Measurements from ENCODE around the gene CRAT. TPM values are rescaled to one million over a fixed set of nuclear protein-coding genes. Genes with fewer than 3 reads are reported as not detected.
"Not testable (repeated sequence)": the region's sequence is repeated elsewhere in the genome, so short reads cannot be mapped to it uniquely, and the experiment has no call there.

CRAT gene
- total and polyA plus RNA-seq, 8 donors: 13.0 to 92.2 (median 29.2) TPM

DNA sequence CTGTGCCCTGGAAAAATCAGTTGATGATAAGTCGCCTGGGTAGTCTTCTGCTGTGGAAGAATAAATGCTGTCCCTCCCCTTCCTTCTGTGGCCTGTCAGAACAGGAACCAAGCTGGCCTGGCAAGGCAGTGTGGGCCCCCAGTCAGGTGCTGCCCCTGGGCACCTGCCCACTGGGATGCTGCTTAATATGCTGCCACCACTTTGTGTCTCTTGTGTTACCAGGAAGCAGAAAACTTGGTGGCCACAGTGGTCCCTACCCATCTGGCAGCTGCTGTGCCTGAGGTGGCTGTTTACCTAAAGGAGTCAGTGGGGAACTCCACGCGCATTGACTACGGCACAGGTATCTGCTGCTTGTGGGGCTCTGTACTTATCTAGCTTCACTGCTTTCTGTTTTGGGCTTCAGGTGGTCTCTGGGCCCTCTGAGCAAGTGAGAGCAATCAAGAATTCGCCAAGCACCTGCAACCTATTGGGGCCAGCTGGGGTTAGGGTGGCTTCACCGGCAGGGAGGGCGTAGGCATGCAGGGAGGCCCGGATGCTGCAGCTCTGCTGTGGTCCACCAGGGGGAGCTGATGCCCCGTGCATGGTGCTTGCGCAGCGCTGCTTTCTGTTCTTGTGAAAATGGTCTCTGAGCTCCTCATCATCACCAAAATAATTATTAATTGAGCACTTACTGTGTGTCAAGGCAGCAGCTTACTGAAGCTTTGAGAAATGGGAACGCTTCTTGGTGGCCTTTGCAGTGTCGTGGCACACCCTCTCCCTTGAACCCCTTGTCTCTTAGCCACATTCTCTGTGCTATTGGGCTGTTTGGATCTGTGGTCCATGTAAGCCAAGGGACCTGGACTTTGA, 20.9 kb upstream of the CRAT start:
- TF ChIP-seq, protein P1, sequence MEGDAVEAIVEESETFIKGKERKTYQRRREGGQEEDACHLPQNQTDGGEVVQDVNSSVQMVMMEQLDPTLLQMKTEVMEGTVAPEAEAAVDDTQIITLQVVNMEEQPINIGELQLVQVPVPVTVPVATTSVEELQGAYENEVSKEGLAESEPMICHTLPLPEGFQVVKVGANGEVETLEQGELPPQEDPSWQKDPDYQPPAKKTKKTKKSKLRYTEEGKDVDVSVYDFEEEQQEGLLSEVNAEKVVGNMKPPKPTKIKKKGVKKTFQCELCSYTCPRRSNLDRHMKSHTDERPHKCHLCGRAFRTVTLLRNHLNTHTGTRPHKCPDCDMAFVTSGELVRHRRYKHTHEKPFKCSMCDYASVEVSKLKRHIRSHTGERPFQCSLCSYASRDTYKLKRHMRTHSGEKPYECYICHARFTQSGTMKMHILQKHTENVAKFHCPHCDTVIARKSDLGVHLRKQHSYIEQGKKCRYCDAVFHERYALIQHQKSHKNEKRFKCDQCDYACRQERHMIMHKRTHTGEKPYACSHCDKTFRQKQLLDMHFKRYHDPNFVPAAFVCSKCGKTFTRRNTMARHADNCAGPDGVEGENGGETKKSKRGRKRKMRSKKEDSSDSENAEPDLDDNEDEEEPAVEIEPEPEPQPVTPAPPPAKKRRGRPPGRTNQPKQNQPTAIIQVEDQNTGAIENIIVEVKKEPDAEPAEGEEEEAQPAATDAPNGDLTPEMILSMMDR (IDR thresholded peaks at IDR 0.05): peak in 6 of 7 experiments; percentile 47 to 98 (median 97)
- TF ChIP-seq EP300 (IDR thresholded peaks at IDR 0.05) (no peak), POLR2AphosphoS5 (IDR thresholded peaks at IDR 0.05) (peak in 1 of 3 donors; percentile 72), POLR2A (IDR thresholded peaks at IDR 0.05) (no peak)
- Histone ChIP-seq H3K36me3 (peaks cover 15 to 92% (median 90%) of the 10 kb centered on the region in 4 donors), H3K9me3 (no peaks in the 10 kb centered on the region), H3K27me3 (no peaks in the 10 kb centered on the region), H3K4me3 (no peak overlapping the region), H3K4me1 (peaks cover 0 to 22% (median 14%) of the 10 kb centered on the region in 4 donors), H3K27ac (peak overlapping the region in 2 of 5 donors; percentile 42 to 54)
- 37 to 40% (median 39%) methylated on average over 13 of the region's 13 CpGs for WGBS, 5 donors
- DNase-seq: peak; percentile 85 to 91
- intact Hi-C loops (cut with DNase I; ENCODE audit: low total_unique reads): loop anchor here (10.0 kb wide), 1 partner anchor 653 kb away; no protein-coding TSS in a partner anchor

DNA sequence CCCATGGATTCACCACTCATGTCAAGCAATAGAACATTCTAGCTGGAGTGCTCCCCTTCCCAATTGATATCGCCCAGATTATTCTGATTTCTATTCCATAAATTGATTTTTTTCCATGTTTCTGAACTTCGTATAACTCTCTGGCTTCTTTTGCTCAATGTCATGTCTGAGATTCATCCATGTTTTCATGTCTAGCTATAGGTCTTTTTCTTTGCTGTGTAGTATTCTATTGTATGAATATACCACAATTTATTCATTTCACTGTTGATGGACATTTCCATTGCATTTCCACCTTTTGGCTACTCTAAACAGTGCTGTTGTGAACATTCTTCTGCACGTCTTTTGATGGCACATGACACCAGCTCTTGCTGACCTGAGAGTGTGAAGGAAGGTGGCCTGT, 20.2 kb upstream of the CRAT start:
- 64 to 81% (median 66%) methylated on average over 3 of the region's 3 CpGs for WGBS, 5 donors
- Histone ChIP-seq H3K27ac (no peak overlapping the region), H3K4me1 (peaks cover 0 to 23% (median 14%) of the 10 kb centered on the region in 4 donors), H3K4me3 (no peak overlapping the region), H3K9me3 (no peaks in the 10 kb centered on the region), H3K27me3 (no peaks in the 10 kb centered on the region), H3K36me3 (peaks cover 12 to 92% (median 85%) of the 10 kb centered on the region in 4 donors)
- intact Hi-C loops (cut with DNase I; ENCODE audit: low total_unique reads): loop anchor here (10.0 kb wide), 1 partner anchor 654 kb away; no protein-coding TSS in a partner anchor
- no peak for DNase-seq
- TF ChIP-seq EP300 (IDR thresholded peaks at IDR 0.05) (no peak), POLR2AphosphoS5 (IDR thresholded peaks at IDR 0.05) (no peak), POLR2A (IDR thresholded peaks at IDR 0.05) (no peak)
- TF ChIP-seq, protein P1 (IDR thresholded peaks at IDR 0.05): no peak

DNA sequence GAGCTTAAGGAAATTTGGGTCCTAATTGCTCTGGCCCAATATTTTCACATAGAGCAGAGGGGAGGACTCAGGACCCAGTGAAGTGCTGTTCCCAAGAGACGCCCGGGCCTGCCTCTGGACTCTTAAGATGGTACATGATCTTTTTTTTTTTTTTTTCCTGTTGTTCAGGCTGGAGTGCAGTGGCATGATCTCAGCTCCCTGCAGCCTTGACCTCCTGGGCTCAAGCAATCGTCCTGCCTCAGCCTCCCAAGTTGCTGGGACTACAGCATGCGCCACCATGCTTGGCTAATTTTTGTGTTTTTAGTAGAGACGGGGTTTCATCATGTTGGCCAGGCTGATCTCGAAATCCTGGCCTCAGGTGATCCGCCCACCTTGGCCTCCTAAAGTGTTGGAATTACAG, 19.7 kb upstream of the CRAT start:
- not testable (repeated sequence) for DNase-seq, H3K27ac ChIP-seq, H3K4me3 ChIP-seq, H3K27me3 ChIP-seq, H3K9me3 ChIP-seq
- intact Hi-C loops (cut with DNase I; ENCODE audit: low total_unique reads): loop anchor here (10.0 kb wide), 1 partner anchor 655 kb away; no protein-coding TSS in a partner anchor
- WGBS, 5 donors: 89 to 91% (median 91%) methylated on average over 7 of the region's 7 CpGs
- H3K4me1 ChIP-seq: peaks cover 0 to 23% (median 14%) of the 10 kb centered on the region in 4 donors
- peaks cover 7 to 92% (median 85%) of the 10 kb centered on the region in 4 donors for H3K36me3 ChIP-seq

DNA sequence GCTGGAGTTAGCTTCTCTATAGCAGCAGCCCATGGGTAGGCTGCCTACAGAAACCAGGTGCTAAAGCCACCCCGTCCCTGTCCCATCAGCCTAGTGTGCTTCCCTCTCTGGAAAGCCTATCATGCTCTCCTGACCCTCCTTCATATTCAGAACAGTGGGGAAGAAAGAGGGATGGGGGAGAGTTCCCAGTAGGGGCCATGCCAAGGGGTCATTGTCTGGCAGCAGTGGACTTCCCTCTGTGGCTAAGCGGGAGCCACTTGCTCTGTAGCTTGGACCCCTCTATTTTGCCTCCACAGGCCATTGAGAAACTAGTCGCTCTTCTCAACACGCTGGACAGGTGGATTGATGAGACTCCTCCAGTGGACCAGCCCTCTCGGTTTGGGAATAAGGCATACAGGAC, 18.1 kb upstream of the CRAT start:
- H3K27ac ChIP-seq: no peak overlapping the region
- intact Hi-C loops (cut with DNase I; ENCODE audit: low total_unique reads): no loop called here
- H3K4me3 ChIP-seq: no peak overlapping the region
- TF ChIP-seq POLR2AphosphoS5 (IDR thresholded peaks at IDR 0.05) (no peak), POLR2A (IDR thresholded peaks at IDR 0.05) (no peak), EP300 (IDR thresholded peaks at IDR 0.05) (no peak)
- TF ChIP-seq, protein P1 (IDR thresholded peaks at IDR 0.05): no peak
- 90 to 95% (median 92%) methylated on average over 5 of the region's 5 CpGs for WGBS, 5 donors
- no peak for DNase-seq
- no peaks in the 10 kb centered on the region for H3K9me3 ChIP-seq
- peaks cover 6 to 94% (median 85%) of the 10 kb centered on the region in 4 donors for H3K36me3 ChIP-seq
- H3K4me1 ChIP-seq: peaks cover 0 to 25% (median 18%) of the 10 kb centered on the region in 4 donors
- no peaks in the 10 kb centered on the region for H3K27me3 ChIP-seq

All from stomach (tissue), 9 donors.